Stimulated activated naive CD8-positive, alpha-beta T cell treated with anti-CD3 and anti-CD28 coated beads, Interleukin-15, amount 100 ng/mL, for 72 hours (primary cell): ENCODE results near the gene KANTR.
"Not testable (repeated sequence)": the region's sequence is repeated elsewhere in the genome, so short reads cannot be mapped to it uniquely, and the experiment has no call there.

Experiments used
- ATAC-seq: fragments of 150-1000 bp; cut with Tn5 transposase; 2 replicates; pipeline ENCODE4 v1.10.0; 2021; ENCODE audit warnings: mild to moderate bottlenecking, moderate library complexity
- DNase-seq, 2 donors: peaks; one replicate each; pipeline ENCODE4 v3.0.0; 2021 to 2022
- H3K27ac Mint-ChIP-seq, 2 donors: one replicate each; pipeline ENCODE4 v1.8.0; 2022; ENCODE audit warnings: mild to moderate bottlenecking in 2 of 2, mixed read lengths in 2 of 2, moderate library complexity in 2 of 2
- H3K27me3 Mint-ChIP-seq: one replicate; pipeline ENCODE4 v1.8.0; 2022; ENCODE audit warnings: mixed read lengths
- H3K4me1 Mint-ChIP-seq: one replicate; pipeline ENCODE4 v1.8.0; 2022; ENCODE audit warnings: mild to moderate bottlenecking, mixed read lengths
- H3K4me3 Mint-ChIP-seq, 2 donors: one replicate each; pipeline ENCODE4 v1.8.0; 2022; ENCODE audit warnings: mild to moderate bottlenecking in 2 of 2, mixed read lengths in 2 of 2, moderate library complexity in 1 of 2
- H3K9me3 Mint-ChIP-seq, 2 donors: one replicate each; pipeline ENCODE4 v1.8.0; 2022; ENCODE audit warnings: mixed read lengths in 2 of 2

KANTR gene

DNA sequence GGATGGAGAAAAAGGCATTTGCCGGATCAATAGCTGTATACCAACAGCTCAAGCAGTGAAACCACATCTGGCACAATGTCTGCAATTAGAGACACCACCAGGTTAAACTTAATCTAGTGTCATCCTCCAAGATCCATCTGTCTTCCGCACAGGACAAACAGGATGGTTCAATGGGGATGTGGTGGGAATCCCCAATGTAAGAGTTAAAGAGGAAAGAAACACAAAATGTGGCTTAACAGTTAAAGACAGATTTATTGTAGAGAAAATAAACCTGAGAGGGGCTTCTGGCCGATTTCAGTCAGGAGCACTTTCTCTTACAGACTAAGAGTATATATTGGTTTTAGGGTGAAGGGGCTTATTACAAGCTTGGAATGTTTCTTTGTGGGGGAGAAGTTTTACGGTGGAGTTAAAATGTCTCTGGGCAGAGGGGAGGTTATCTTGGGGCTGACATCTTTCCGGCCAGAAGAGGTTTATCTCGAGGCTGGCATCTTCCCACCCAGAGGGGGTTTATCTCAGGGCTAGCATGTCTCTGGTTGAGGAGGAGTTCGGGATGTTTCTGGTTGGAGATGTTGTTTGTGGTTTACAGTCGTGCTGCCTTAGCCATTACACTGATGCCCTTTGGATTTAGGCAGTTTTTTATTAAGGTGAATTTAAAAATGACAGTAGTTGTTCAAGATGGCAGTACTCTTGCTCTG is 61.7 kb downstream of the KANTR start:
- no peak for ATAC-seq
- no peaks in the 10 kb centered on the region for H3K9me3 Mint-ChIP-seq
- H3K4me1 Mint-ChIP-seq: no peaks in the 10 kb centered on the region
- DNase-seq: no peak
- no peak overlapping the region for H3K27ac Mint-ChIP-seq
- no peak overlapping the region for H3K4me3 Mint-ChIP-seq
- no peaks in the 10 kb centered on the region for H3K27me3 Mint-ChIP-seq

DNA sequence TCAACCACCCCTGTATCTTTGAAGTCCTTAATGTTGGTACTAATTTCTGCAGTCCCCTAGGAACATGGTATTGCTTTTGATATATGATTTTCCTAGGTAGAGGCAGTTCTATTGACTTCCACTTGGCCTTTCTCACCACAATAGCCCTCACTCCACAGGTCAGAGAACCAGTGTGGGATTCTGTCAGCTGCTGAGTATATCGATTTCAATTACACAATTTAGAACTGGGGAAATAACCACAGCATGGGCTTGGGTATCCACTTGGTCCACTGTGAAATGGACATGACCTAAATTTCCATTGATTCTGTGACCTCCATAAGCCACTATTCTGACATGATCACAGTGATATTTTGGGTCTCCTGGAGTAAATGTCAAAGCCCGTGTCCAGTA is 62.3 kb downstream of the KANTR start:
- H3K27ac Mint-ChIP-seq: no peak overlapping the region
- no peaks in the 10 kb centered on the region for H3K9me3 Mint-ChIP-seq
- no peak for DNase-seq
- no peaks in the 10 kb centered on the region for H3K4me1 Mint-ChIP-seq
- no peak overlapping the region for H3K4me3 Mint-ChIP-seq
- H3K27me3 Mint-ChIP-seq: no peaks in the 10 kb centered on the region
- ATAC-seq: no peak

DNA sequence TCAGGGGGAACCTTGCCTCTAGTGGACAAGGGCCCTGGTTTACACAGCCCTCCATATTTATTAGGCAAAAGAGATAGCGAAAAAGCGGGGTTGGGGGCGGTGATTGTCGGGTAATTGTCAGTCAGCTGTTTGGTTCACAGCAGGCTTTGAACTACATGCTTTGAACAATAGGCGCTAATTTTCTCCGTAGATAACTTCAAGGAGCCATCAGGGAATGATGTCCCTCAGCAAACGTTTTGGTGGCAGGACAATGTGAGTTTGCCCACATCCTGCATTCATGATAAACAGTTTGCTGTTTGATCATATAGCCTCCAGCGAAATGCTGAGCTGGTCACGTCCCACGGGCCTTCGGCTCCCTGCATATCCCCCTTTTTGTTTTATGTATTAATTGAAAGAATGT is 65.2 kb downstream of the KANTR start:
- no peak for ATAC-seq

DNA sequence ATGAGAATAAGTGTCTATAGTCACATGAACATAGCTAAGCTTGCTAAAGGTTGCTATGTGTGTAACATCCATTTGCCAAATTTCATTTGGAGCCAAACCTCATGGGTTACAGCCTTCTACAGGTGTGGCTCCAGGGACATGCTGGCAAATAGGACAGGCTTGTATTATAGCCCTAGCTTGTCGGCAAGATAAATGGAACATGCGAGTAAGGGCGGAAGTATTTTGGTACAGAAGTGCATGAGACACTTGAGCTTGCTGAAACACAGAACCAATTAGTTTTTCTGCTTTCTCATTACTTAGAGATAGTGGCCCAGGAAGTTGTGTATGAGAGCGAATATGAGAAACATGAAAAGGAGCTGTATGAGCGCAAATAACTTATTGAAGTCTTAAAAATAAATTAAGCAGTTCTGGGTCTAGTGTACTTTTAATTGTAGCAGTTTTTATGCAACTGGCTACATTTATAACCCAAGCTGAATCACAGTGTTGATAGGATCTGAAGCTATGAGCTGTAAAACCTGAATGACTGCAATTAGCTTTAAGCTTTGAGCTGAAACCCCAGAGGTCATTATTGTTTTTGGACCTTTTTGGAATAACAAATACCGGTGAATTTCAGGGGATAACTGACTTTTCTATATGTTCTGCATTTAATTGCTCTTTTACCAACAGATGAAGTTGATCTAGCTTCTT is 66.5 kb downstream of the KANTR start:
- ATAC-seq (no peak), DNase-seq (no peak)
- Mint-ChIP-seq H3K4me3 (no peak overlapping the region), H3K4me1 (no peaks in the 10 kb centered on the region), H3K9me3 (no peaks in the 10 kb centered on the region), H3K27ac (no peak overlapping the region), H3K27me3 (no peaks in the 10 kb centered on the region)

More for the DNA sequence above, 65.2 kb downstream of the KANTR start:
- no peak overlapping the region for H3K27ac Mint-ChIP-seq
- no peaks in the 10 kb centered on the region for H3K27me3 Mint-ChIP-seq
- no peaks in the 10 kb centered on the region for H3K4me1 Mint-ChIP-seq
- H3K4me3 Mint-ChIP-seq: no peak overlapping the region
- no peak for DNase-seq
- H3K9me3 Mint-ChIP-seq: no peaks in the 10 kb centered on the region

DNA sequence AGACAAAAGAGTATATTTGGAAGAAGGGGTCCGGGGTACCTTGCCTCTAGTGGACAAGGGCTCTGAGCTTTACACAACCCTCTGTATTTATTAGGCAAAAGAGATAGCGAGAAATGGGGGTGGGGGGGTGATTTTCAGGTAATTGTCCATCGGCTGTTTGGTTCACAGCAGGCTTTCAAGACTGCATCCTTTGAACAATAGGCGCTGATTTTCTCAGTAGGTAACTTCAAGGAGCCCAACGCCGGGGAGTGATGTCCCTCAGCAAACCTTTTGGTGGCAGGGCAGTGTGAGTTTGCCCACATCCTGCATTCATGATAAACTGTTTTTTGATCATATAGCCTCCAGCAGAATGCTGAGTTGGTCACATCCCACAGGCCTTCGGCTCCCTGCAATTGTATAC is 69.5 kb downstream of the KANTR start:
- no peaks in the 10 kb centered on the region for H3K9me3 Mint-ChIP-seq
- H3K4me3 Mint-ChIP-seq: no peak overlapping the region
- DNase-seq: no peak
- H3K4me1 Mint-ChIP-seq: no peaks in the 10 kb centered on the region
- H3K27me3 Mint-ChIP-seq: no peaks in the 10 kb centered on the region
- ATAC-seq: no peak
- H3K27ac Mint-ChIP-seq: no peak overlapping the region

DNA sequence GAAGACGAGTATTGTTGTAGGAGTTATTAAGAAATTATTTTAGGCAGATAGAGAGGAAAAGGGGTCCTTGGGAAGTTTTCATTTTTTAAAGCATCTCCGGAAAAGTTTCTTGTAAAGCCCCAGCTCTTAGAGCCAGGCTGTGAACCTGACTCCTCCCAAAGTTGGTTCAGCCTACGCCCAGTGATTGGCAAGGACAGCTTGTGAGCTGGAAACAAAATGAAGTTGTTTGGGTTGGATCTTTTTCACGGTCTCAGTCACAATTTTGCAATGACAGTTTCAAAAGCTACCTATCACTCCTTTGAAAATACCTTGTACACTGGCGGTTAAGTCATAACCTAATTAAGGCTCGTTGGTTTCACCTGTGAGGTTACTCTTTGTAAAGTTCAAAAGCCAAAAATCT is 70.6 kb downstream of the KANTR start:
- H3K4me3 Mint-ChIP-seq, H3K27me3 Mint-ChIP-seq, DNase-seq, H3K9me3 Mint-ChIP-seq, ATAC-seq, H3K27ac Mint-ChIP-seq, H3K4me1 Mint-ChIP-seq: not testable (repeated sequence)

DNA sequence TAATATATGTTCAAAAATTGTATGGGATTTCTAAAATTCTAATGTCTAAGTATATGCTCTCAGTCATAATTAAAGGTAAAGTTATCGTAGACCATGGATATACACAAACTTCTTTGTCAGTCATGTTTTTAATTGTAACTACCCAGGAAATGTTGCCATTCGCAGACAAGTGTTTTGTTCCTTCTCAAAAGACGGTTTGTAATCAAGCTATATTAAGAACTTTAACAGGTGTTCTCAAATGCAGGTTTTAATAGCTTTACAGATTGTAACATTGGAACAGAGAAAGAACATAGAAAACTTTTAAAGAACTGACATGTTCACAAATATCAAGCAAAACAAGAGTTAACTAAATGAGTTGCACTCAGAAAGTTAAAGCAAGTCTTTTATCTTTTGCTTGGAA is 72.2 kb downstream of the KANTR start:
- H3K9me3 Mint-ChIP-seq: no peaks in the 10 kb centered on the region
- no peak for ATAC-seq
- no peak overlapping the region for H3K4me3 Mint-ChIP-seq
- DNase-seq: no peak
- no peaks in the 10 kb centered on the region for H3K27me3 Mint-ChIP-seq
- no peak overlapping the region for H3K27ac Mint-ChIP-seq
- H3K4me1 Mint-ChIP-seq: no peaks in the 10 kb centered on the region

DNA sequence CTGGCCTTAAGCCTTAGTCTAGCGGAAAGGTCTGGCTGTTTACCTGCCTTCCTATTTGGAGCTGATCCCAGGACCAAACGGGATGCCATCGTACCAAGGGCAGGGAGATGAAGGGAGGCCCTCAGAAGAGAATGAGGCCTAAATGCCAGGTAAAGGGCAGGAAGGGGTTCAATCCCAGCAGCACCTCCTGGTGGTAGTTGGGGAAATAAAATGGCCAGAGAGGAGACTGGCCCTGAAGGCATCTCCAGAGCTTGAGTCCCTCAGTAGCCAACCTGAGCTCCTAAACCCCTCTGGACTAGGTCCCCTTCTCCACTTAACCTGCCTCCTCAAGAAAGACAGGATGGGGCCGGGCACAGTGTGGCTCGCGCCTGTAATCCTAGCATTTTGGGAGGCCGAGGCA is 77.4 kb downstream of the KANTR start:
- Mint-ChIP-seq H3K27me3 (no peaks in the 10 kb centered on the region), H3K4me1 (no peaks in the 10 kb centered on the region), H3K9me3 (peaks cover 4 to 6% of the 10 kb centered on the region in 2 donors), H3K4me3 (no peak overlapping the region), H3K27ac (no peak overlapping the region)
- ATAC-seq (no peak), DNase-seq (no peak)
